ENCODE results near the gene GASK1A. TPM values are rescaled to one million over a fixed set of nuclear protein-coding genes. Genes with fewer than 3 reads are reported as not detected.

Gene GASK1A
- total and polyA plus RNA-seq, 2 of the 8 experiments (the other 6 are each of a cell fraction or from before 2014, with no cell fraction given), result 4.7 to 7.9 TPM

DNA sequence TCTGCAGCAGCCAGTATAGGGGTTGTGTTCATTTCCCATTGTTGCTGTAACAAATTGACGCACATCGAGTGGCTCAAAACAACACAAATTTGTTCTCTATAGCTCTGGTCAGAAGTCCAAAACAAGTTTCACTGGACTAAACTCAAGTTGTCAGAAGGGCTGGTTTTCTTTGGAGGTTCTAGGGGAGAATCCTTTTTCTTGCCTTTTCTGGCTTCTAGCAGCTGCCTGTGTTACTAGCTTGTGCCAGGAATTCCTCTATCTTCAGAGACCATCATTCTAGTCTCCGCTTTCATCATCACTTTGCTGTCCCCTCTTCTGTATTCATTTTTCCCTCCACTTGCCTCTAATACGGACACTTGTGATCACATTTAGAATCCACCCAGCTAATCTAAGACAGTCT is 20.5 kb downstream of the GASK1A start:
- H3K36me3 ChIP-seq (ENCODE audit: control insufficient read depth in 2 of 4, insufficient read depth in 4 of 4, low read length in 3 of 4), result no peaks in the 10 kb centered on the region
- H3K18ac ChIP-seq (ENCODE audit: extremely low read depth, low read length), result no peak overlapping the region
- WGBS, 2 experiments (ENCODE audit: extremely low coverage in 1 of 2, insufficient coverage in 1 of 2, insufficient read length in 1 of 2, insufficient replicate concordance in 2 of 2, low coverage in 1 of 2, low lambda C conversion rate in 2 of 2, missing lambda C conversion rate in 1 of 2), result 94% methylated on average over 4 of the region's 4 CpGs; no CpG with 5 or more reads in 1 of the 2 experiments
- H2BK120ac ChIP-seq (replicated peaks; ENCODE audit: low read depth, low read length), result no peak overlapping the region
- H3K9ac ChIP-seq (replicated peaks in 1 of 4; ENCODE audit: extremely low read depth in 1 of 4, low read depth in 3 of 4, low read length in 3 of 4), result no peak overlapping the region
- no peaks in the 10 kb centered on the region for H3K79me1 ChIP-seq (ENCODE audit: low read depth, low read length)
- ChIA-PET CTCF (ENCODE audit: partially characterized antibody) (interaction anchor here (1.1 to 2.2 kb wide), 4 partner anchors 15 to 38 kb away, joined by 3 to 8 read pairs (median 6); no protein-coding TSS in a partner anchor), POLR2A (ENCODE audit: partially characterized antibody) (no interaction called here)
- no peaks in the 10 kb centered on the region for H3K9me3 ChIP-seq (ENCODE audit: insufficient read depth in 2 of 2, low read depth in 1 of 2, low read length in 1 of 2)
- FAIRE-seq (no peak), DNase-seq (ENCODE audit: low read depth in 1 of 2, low spot score in 2 of 2) (no peak)
- no peak overlapping the region for H4K91ac ChIP-seq (replicated peaks; ENCODE audit: insufficient read length, low read length)
- no peak overlapping the region for H3K14ac ChIP-seq (ENCODE audit: insufficient read length)
- H2BK5ac ChIP-seq (ENCODE audit: low read depth, low read length), result no peak overlapping the region
- no peak overlapping the region for H2BK12ac ChIP-seq (ENCODE audit: low read depth, low read length)
- no peak overlapping the region for H3K4me3 ChIP-seq (ENCODE audit: extremely low read depth in 1 of 4, insufficient read depth in 2 of 4, low read depth in 3 of 4, low read length in 4 of 4)
- H2BK20ac ChIP-seq (ENCODE audit: low read length), result no peak overlapping the region
- H3K4me2 ChIP-seq (ENCODE audit: insufficient read depth in 1 of 2, low read depth in 2 of 2, low read length in 2 of 2), result no peak overlapping the region
- H4K20me1 ChIP-seq (replicated peaks in 1 of 2; ENCODE audit: control insufficient read depth in 1 of 2, insufficient read depth in 2 of 2, low read length in 2 of 2), result no peaks in the 10 kb centered on the region
- no peak overlapping the region for H4K5ac ChIP-seq (ENCODE audit: insufficient read length, low read depth, low read length)
- no peak overlapping the region for H3K27ac ChIP-seq (ENCODE audit: low read depth, low read length)
- H3K27me3 ChIP-seq (replicated peaks in 1 of 4; ENCODE audit: control insufficient read depth in 3 of 4, extremely low read depth in 1 of 4, insufficient read depth in 3 of 4, low read length in 3 of 4), result no peaks in the 10 kb centered on the region
- no peak overlapping the region for H2AFZ ChIP-seq (ENCODE audit: low read length)
- no peak overlapping the region for H2BK15ac ChIP-seq (ENCODE audit: low read length)
- H4K8ac ChIP-seq (ENCODE audit: extremely low read depth, insufficient read depth, low read length), result no peak overlapping the region
- H3K23me2 ChIP-seq (ENCODE audit: low read depth, low read length), result no peaks in the 10 kb centered on the region
- H3K4me1 ChIP-seq (replicated peaks in 1 of 4; ENCODE audit: control insufficient read depth in 3 of 4, insufficient read depth in 4 of 4, low read length in 3 of 4), result no peaks in the 10 kb centered on the region; a peak in 1 of 7 replicates
- H3K79me2 ChIP-seq (ENCODE audit: control insufficient read depth in 1 of 2, insufficient read depth in 2 of 2, low read length in 2 of 2), result peaks cover 0 to 3% of the 10 kb centered on the region in 2 experiments; a peak in 1 of 4 replicates
- H3K4ac ChIP-seq (replicated peaks; ENCODE audit: insufficient read length, low read depth, low read length), result no peak overlapping the region
- H2AK5ac ChIP-seq (ENCODE audit: low read depth, low read length), result no peak overlapping the region
- H3K23ac ChIP-seq (ENCODE audit: insufficient read length), result no peak overlapping the region
- H3K56ac ChIP-seq (replicated peaks; ENCODE audit: insufficient read length, low read depth, low read length), result no peak overlapping the region
- TF ChIP-seq SAP30 (IDR thresholded peaks at IDR 0.05; ENCODE audit: insufficient read depth, insufficient replicate concordance, low read length) (no peak), TEAD4 (IDR thresholded peaks at IDR 0.05; ENCODE audit: low read depth, low read length) (no peak), TCF12 (IDR thresholded peaks at IDR 0.05; ENCODE audit: low read depth, low read length) (no peak), PHF8 (conservative IDR thresholded peaks at IDR 0.05; ENCODE audit: low read depth, low read length) (no peak), TAF1 (IDR thresholded peaks at IDR 0.05; ENCODE audit: low read depth, low read length) (no peak), CTBP2 (IDR thresholded peaks at IDR 0.05; ENCODE audit: borderline replicate concordance, insufficient read depth, insufficient read length, low read length) (no peak), BRCA1 (IDR thresholded peaks at IDR 0.05; ENCODE audit: low read depth, low read length) (no peak), BACH1 (IDR thresholded peaks at IDR 0.05; ENCODE audit: low read length) (no peak), RBBP5 (IDR thresholded peaks at IDR 0.05; ENCODE audit: borderline replicate concordance, low read depth, low read length) (no peak), RAD21 (IDR thresholded peaks at IDR 0.05 in 1 of 2, conservative IDR thresholded peaks at IDR 0.05 in 1 of 2; ENCODE audit: low read depth in 2 of 2, low read length in 2 of 2) (no peak), RNF2 (IDR thresholded peaks at IDR 0.05; ENCODE audit: borderline replicate concordance, low read depth, low read length, missing control alignments, poor library complexity, severe bottlenecking) (no peak), RXRA (IDR thresholded peaks at IDR 0.05; ENCODE audit: insufficient read depth, low read depth, low read length) (no peak), NANOG (IDR thresholded peaks at IDR 0.05; ENCODE audit: insufficient read depth, low read depth, low read length, poor library complexity, severe bottlenecking) (no peak)
